GM18519 (cell line): ENCODE data around the gene AOX1.
"Not testable (repeated sequence)": the region's sequence is repeated elsewhere in the genome, so short reads cannot be mapped to it uniquely, and the experiment has no call there.

ENCODE experiments used
- ATAC-seq: cut with Tn5 transposase; IDR thresholded peaks from one replicate; pipeline ENCODE4 v1.9.1; 2021; ENCODE audit warnings: mild to moderate bottlenecking, moderate library complexity; ENCODE audit not compliant: unreplicated experiment, low FRiP score

The AOX1 gene

DNA sequence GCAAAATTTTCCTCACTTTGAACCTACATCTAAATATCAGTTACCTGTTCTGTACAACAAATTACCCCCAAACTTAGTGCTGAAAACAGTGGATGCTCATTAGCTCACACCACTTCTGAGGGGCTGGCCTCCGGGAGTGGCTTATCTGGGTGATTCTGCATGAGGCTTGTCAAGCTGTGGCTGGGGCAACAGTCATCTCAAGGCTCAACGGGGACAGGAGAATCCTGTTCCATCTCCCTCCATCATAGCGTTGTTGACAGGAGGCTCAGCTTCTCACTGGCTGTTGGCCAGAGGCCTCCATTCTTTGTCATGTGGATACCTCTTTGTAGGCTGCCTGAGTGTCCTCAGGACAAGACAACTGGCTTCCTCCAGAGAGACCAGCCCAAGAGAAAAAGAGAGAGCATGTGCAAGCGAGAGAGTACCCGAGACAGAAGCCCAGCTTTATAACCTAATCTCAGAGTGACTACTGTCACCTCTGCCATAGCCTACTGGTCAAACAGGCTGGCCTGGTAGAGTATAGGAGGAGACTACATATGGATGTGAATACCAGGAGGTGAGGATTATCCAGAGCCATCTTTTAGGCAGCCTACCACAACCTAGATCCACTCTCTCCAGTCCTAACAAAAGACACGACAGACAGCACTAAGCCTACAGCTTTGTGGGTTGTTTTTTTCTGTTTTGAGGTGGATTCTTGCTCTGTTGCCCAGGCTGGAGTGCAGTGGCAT is 79.1 kb downstream of the AOX1 start:
- ATAC-seq, result no peak

DNA sequence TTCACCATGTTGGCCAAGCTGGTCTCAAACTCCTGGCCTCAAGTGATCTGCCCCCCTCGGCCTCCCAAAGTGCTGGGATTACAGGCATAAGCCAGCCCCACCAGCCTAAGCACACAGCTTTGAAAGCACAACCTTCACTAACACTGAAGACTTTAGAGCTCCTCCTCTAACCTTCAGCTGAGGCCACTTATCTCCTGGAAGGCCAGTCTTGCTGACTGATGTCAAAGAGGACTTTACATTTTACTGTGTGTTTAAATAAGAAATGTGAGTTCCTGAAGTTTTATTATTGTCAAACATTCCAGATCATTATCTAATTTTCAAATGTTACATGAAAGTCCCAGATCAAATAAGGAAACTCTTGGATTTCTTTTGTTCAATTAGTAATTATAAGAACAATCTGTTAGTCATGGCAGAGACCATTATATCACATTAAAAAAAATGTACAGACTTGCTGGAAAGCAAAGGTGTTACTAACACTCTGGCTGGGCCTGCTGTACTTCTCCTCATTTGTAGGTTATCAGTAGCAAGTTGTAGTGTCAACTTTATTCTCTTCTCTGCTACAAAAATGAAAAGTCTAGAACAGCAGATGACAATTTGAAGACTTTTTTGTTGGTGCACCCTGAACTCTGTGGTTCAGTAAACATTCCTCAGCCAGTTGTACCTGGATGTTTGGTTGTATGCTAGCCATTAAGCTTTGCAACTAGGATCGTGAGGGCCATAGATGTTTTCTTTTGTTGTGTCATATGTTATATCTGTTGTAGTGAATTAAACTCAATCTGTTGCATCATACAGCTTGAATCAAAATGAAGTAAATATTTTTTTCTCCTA is 80.0 kb downstream of the AOX1 start:
- ATAC-seq, result no peak

DNA sequence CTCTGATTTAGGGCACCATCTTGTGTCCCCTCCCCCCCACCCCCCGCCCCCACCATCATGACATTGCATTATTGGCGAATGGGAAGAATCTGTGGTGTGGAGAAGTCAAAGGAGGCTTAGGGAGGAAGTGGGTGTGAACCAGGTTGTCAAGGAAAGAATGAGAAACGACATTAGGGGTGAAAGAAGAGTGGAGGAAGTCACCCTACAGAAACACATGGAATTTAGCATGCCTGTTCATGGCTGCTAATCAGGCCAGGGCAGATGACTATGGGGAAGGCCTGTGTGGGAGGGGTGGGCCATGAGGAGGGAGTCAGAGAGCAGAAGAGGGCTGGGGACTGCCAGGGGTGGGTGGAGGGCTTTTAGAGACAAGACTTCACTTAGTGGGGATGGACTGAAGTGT is 81.6 kb downstream of the AOX1 start:
- no peak for ATAC-seq

DNA sequence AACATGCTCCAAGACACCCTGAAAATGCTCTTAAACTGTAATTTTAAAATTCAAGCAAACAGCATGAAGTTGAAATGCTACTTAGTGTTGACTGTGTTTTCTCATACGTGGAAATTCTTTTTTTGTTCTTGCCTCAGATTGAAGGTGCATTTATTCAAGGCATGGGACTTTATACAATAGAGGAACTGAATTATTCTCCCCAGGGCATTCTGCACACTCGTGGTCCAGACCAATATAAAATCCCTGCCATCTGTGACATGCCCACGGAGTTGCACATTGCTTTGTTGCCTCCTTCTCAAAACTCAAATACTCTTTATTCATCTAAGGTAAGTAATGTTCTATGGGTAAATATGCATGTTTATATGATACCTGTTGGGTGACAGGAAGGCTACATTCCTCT is 82.7 kb downstream of the AOX1 start:
- no peak for ATAC-seq

DNA sequence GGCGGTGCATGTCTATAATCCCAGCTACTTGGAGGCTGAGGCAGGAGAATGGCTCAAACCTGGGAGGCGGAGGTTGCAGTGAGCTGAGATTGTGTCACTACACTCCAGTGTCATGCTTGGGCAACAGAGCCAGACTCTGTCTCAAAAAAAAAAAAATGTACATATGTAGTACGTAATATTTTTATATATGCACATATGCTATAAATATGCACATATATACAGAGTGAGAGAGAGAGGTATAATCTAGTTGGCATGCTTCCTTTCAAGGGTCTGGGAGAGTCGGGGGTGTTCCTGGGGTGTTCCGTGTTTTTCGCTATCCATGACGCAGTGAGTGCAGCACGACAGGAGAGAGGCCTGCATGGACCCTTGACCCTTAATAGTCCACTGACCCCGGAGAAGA is 83.5 kb downstream of the AOX1 start:
- no peak for ATAC-seq

DNA sequence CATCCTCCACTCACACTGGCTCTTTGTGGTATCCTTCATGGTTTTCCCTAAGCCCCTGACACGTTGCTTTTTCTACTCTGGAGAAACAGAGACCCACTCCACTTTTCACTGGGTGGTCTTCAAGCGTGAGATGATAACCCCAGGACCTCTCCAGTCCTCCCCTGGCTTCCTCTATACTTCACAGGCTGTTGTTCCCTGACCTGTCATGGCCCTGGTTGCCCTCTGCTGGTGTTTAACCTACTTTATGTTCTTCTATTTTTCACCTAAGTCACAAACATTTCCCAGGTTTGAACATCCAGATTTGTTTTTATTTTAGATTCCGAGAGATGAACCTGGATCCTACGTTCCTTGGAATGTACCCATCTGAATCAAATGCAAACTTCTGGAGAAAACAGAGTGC is 84.5 kb downstream of the AOX1 start:
- ATAC-seq, result no peak

DNA sequence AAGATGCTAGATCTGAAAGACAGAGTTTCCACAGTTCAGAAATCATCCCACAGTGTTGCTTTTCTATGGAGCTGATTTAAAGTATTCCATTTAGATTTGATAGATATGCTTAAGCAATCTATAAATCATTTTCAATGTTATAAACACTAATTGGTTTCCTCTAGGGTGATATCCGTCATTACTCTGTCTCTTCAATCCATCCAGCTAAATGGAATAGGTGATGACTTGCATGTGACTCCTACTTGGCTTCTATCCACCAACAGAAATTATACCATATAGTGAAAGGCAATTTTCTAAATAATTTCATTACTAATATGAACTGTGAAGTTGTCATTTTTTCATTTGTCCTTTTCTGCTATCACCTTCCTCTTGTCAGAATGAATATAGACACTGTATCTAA is 84.9 kb downstream of the AOX1 start:
- no peak for ATAC-seq

DNA sequence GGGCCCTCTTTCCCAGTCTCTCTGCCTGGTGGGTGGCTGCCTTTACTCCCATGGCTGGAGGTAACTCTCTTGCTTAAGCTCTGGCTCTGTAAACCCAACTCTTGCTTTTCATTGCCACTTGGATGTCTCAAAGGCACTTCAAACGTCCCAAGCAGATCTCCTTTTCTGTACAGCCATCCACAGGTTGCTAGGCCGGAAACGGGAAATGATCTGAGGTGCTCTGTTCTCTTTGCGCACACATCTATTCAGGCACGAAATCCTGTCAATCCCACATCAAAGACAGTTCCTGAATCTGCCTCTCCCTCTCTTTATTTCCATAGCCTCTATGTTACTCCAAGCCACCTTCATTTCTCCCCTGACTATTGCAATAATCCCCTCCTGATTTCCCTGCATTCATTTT is 87.4 kb downstream of the AOX1 start:
- ATAC-seq, result no peak

DNA sequence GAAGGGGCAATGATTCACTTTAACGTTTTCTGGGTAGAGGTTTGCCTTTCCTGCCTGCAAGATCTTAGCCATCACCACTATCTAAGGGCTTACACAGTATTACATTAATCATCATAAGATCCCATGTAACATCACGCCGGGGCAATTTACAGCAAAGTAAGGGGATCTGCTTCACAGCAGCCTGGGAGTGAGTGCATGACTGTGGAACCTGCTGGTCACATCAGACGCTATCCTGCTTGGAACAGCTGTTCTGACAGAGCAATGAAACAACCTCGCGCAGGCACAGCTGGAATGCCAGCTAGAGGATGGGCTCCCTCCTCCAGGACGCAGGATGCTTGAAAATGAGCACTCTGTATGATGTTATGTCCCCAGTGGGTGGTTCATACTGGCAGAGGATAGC is 89.0 kb downstream of the AOX1 start:
- no peak for ATAC-seq

DNA sequence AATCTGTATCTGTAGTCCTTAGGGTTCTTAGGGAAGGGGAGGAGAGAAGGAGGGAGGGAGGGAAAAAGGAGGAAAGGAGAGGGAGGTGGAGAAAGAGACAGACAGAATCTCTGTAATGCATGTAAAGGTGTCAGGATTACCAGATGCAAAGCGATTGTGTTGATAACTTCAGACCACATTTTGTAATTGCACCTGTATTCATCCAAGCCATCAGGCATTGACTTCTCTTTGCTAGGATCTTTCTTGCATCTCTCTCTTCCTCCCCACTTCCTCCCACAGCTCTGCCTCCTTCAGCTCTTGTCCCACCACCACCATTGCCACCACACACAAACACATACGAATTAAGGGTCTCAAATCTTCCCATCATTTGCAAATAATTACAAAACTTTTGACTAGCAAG is 91.4 kb downstream of the AOX1 start:
- no peak for ATAC-seq

DNA sequence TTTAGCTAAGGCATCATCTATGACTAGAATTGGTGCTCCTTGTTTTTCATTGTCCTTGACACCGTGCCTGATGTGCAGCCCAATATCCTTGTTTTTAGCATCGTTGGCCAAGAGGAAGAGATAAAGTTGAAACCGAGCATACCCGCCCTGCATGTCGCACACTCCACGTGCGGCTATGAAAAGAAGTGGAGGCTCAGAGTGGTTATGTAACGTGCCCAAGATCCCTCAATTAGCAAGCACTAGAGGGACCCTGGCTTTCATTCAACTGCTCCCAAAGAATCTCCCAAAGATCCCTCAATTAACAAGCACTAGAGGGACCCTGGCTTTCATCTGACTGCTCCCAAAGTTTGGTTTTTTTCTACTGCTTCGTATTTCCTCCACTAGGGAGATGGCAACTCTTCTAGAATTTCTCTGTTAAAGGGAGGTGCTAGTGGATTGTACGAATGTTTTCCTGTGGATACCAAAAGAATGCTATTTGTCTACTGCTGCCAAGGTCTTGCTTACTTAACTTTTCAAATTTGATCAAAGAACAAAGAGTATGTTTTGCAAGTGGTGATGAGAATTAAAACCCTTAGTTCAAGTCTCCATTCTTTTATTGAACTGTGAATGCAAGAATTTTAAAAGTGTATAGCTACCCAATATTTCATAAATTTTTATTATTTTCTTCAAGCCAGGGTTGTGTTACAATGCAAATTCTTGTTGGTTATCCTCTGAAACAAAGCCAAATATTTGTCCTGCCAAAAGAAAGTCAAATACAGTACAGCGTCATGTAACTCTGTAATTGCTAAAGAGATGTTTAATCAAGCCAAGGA is 92.1 kb downstream of the AOX1 start:
- no peak for ATAC-seq

DNA sequence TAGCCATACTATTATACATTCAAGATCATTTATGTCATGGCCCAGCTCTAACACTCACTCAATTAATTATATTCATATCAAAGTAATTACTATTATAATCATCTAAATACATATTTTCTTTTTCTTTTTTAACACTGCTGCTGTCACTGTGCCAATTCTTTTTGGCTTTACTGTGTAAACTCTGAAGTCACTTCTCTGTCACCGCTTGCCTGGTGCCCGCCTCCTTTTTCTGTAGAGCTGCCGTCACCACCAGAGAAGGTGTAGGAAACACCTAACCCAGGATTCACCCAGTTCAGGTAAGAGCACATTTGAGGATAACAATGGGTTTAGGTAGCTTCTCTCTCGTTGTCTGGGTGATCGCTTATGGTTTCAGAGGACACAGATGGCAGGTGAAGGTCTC is 93.3 kb downstream of the AOX1 start:
- no peak for ATAC-seq

DNA sequence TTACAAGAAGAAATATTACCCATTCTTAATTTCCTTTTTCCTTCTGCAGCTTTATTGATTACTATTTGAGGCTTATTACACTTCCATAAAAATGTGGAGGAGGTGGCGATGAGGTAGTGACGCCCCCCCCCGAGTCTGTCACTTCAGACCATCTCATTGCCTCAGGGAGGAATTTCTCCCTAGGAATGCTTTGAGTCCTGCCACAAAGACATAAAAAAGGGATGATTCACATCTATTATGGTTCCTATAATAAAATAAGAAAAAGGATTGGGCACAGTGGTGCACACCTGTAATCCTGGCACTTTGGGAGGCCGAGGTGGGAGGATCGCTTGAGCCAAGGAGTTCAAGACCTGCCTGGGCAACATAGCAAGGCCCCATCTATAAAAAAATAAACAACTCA is 93.7 kb downstream of the AOX1 start:
- ATAC-seq, result no peak

DNA sequence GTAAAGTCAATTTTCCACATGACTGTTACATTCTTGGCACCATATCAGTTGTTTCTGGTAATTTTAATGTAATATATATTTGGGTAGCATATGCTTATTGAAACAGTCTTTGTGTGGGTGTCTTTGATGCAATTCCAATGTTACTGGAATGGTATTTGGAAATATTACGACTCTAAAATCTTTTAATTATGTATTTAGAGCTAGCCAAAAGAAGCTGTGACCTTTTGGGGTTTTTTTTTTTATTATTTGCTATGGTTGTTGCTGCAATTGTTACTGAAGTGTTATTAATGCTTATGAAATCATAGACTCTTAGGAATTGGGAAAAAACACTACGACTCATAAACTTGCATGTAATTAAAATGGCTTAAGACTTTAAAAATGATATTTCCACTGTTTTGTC is 95.9 kb downstream of the AOX1 start:
- ATAC-seq, result no peak

DNA sequence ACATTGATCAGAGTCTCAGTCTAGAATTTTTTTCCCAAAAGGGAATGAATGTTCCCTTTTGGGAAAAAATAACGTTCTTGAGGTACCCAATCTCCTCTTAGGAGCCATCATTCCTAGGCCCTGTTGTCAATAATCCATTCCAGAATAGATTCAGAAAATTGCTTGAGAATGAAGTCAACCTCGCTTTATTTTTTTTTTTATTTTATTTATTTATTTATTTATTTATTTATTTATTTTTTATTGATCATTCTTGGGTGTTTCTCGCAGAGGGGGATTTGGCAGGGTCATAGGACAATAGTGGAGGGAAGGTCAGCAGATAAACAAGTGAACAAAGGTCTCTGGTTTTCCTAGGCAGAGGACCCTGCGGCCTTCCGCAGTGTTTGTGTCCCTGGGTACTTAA is 96.6 kb downstream of the AOX1 start:
- ATAC-seq, result not testable (repeated sequence)

DNA sequence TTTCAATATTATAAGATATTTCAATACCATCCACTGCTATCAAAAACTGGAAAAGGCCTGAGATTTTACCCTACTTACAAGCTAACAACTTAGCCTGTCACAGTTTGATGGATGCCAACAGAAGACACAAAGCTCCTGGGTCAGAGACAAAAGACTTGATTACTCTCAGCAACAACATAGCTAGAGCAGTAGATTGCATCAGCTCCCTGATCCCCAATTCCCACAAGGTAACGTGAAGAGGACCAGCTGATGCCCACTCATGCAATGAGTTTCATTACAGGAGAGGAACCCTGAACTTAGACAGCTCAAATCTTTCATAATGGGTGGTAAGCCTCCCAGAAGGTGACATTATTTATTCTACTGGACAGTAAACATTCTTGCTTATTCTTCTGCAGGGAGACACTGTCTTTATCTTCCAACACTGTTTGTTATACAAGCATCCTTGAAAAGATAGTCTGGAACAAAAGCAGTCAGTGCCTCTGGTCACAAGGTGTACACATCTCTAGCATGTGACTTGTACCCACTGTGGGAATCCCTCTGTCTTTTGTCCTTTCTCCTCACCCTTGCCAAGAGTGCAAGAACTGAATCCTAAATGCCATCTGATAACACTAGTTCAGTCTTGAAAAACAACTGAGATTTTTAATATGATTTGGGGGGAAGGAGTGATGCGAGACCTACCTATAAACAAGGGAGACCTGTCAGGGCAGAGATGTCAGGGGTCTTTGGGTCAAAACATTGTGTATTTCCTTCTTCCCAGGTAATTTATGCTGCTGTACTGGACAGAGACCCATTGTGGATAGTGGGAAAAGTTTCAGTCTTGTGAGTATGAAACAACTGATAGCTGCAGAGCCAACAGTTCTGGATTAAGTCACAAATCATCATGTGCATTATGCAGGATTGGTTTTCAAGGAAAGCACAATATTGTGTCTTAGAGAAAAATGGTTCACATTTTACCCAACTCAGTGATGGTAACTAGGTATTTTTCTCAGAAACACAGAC is 102.4 kb downstream of the AOX1 start:
- no peak for ATAC-seq

DNA sequence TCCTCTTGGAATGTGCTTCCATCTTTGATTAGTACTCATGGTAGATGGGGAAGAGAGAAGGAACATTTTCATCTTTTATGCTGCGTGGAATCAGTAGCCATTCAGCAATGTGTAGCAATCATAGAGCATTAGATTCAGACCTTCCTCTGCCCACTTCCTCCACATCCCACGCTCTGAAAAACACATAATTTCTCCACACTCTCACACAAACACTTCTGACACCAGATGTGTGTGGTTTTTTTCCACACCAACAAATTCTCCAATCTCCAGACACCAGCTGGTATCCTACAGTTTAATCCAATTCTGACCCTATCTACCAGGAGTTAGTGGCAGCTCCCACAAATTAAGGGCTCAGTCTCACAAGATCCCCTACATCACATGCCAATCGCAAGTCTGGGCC is 103.3 kb downstream of the AOX1 start:
- no peak for ATAC-seq

DNA sequence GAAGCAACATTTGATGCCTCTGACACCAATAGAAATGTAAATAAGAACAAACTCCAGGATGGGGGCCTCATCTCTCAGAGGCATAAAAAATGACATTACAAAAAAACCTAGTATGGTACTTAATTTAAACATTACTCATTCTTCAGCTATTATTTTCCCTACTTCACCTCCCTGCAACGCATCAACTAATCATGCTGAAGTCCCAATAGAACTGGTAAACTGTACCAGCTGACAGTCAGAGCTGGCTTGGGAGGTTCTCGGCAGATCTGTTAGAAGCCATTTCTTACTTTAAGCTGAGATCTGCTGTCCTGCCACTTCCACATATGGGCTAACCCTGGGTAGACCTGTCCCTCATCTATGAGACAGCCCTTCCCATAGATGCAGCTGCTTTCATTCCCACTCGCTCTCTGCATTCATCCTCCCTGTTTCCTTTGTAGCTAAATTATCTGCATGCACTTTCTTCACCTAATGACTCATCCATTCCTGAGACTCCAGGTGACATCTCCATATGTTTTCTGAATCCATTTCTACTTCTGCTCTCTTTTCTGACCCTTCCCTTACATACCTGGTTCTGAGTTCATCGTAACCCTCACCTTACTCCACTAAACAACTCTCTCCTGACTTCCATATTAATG is 108.1 kb downstream of the AOX1 start:
- ATAC-seq, result no peak

DNA sequence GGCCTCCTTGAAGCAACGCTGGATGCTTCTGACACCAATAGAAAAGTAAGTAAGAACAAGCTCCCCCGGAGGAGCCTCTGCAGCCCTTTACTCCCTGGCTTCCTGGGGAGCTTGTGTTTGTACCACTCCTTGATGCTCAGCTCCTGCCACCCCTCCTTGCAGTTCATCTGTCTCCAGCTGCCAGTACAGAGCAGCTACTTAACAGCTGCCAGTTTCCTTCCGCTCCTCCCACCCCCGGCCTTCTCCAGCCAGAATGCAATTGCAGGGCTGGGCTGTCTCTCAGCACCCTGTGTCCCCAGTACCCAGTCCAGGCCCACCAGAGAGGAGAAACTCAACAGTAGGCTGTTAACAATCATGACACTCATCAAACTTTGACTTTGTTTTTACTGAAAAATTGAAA is 109.4 kb downstream of the AOX1 start:
- no peak for ATAC-seq

DNA sequence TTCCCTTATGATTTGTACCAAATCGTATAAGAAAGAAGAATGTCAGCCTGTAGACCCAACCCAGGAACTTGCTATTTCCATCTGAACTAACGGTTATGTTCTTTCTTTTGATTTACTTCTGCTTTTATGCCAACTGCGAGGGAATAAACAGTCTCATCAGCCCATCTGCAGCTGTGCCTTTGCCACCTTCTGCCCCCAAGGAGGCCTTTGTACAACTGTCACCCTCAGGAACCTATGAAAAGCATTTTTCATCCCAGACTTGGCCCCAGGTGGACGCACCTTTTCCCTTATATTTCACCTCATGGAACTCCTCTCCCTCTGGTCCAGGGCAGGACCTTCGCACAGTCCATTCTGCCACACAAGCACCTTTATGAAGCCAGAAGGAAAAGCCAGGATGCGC is 109.8 kb downstream of the AOX1 start:
- no peak for ATAC-seq
